NT2/D1 (cell line): ENCODE data around the gene INSL3.

Experiments used
- DNase-seq: peaks from one replicate; pipeline ENCODE4 v3.0.0-alpha.2; 2011; ENCODE audit warnings: low read depth, low spot score
- H3K27me3 ChIP-seq: 2 replicates; pipeline ENCODE4 v1.6.0; 2011; ENCODE audit warnings: mild to moderate bottlenecking; ENCODE audit not compliant: insufficient read length, insufficient read depth
- H3K36me3 ChIP-seq: 2 replicates; pipeline ENCODE4 v1.6.1; 2011; ENCODE audit warnings: mild to moderate bottlenecking, low read length, mixed read lengths; ENCODE audit not compliant: insufficient read depth, insufficient read length
- H3K4me1 ChIP-seq: 2 replicates; pipeline ENCODE4 v1.5.1; 2011; ENCODE audit not compliant: insufficient read depth, insufficient read length
- H3K4me3 ChIP-seq: 2 replicates; pipeline ENCODE4 v1.5.1; 2011; ENCODE audit warnings: low read depth; ENCODE audit not compliant: insufficient read length
- H3K9ac ChIP-seq: 2 replicates; pipeline ENCODE4 v1.6.0; 2011; ENCODE audit warnings: low read depth; ENCODE audit not compliant: insufficient read length
- H3K9me3 ChIP-seq: 2 replicates; pipeline ENCODE4 v1.5.1; 2011; ENCODE audit warnings: mild to moderate bottlenecking, low read length; ENCODE audit not compliant: insufficient read depth
- SUZ12 ChIP-seq: IDR thresholded peaks from 2 replicates; pipeline ENCODE4 v1.6.1; 2011; ENCODE audit not compliant: insufficient read length, insufficient read depth; ENCODE audit errors: extremely low read depth
- YY1 ChIP-seq: IDR thresholded peaks from 2 replicates; pipeline ENCODE4 v1.6.1; 2011; ENCODE audit not compliant: insufficient read length, insufficient read depth
- ZNF274 ChIP-seq: IDR thresholded peaks from 2 replicates; pipeline ENCODE4 v1.6.1; 2011; ENCODE audit warnings: mild to moderate bottlenecking, low read depth, low read length

Gene INSL3

DNA sequence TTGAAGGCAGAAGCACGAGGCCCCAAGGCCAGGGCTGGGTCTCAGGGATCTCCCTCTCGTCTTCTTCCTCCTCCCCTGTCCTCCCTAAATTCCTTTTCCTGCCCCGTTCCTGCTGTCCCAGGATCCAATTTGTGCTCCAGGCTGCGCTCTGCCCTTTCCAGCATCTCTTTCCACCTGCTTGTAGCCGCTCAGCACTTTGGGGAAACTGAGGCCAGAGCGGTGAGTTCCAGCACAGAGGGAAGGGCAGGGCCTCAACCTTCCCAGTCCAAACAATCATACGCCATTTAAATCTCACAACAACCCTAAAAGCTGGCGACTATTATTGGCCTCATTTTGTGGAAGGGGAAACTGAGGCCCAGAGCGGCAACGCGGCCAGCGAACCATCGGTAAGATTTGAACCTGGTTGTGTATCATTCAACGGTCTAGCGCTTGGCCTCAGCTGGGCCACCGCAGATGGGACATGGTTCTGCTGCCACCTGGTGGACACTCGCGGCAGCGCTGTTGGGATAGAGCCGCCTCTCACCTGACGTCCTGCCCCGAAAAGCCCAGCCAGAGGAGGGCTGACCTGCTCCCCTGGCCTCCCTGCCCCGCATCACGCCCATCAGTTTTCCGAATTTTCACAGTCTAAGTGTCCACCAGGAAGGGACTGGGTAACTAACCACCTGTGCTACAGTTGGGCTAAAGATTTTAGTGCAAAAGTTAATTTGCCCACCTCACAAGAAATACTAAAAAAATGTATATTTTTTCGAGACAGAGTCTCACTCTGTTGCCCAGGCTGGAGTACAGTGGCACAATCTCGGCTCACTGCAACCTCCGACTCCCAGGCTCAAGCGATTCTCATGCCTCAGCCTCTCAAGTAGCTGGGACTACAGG is 34.2 kb upstream of the INSL3 start:
- TF ChIP-seq YY1 = no peak
- TF ChIP-seq ZNF274 = no peak
- TF ChIP-seq SUZ12 = no peak
- peaks cover 6% of the 10 kb centered on the region for H3K36me3 ChIP-seq
- peaks cover 2% of the 10 kb centered on the region for H3K4me1 ChIP-seq
- no peak for DNase-seq
- H3K27me3 ChIP-seq = peaks cover 3% of the 10 kb centered on the region
- H3K4me3 ChIP-seq = no peak overlapping the region
- no peaks in the 10 kb centered on the region for H3K9me3 ChIP-seq
- H3K9ac ChIP-seq = no peak overlapping the region

DNA sequence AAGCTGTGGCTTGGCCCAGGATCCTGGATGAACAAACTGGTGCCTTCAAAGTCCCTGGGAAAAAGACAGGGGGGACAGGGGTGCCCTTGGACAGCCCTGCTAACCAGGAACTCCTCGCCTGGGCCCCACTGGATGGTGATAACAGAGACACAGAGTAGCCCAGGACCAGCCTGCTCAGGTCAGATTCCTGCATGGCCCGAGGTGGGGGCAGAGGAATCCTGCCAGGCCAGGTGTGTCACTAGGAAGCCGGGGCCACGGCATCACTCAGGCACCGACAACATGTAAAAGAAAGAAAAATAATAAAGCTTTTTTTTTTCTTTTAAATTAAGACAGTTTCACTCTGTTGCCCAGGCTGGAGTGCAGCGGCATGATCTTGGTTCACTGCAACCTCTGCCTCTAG is 32.7 kb upstream of the INSL3 start:
- no peak overlapping the region for H3K9ac ChIP-seq
- no peak overlapping the region for H3K4me3 ChIP-seq
- no peak for DNase-seq
- TF ChIP-seq SUZ12 = no peak
- no peak for TF ChIP-seq ZNF274
- no peak for TF ChIP-seq YY1
- H3K36me3 ChIP-seq = no peaks in the 10 kb centered on the region
- H3K27me3 ChIP-seq = peaks cover 3% of the 10 kb centered on the region
- H3K9me3 ChIP-seq = no peaks in the 10 kb centered on the region
- H3K4me1 ChIP-seq = peaks cover 4% of the 10 kb centered on the region

DNA sequence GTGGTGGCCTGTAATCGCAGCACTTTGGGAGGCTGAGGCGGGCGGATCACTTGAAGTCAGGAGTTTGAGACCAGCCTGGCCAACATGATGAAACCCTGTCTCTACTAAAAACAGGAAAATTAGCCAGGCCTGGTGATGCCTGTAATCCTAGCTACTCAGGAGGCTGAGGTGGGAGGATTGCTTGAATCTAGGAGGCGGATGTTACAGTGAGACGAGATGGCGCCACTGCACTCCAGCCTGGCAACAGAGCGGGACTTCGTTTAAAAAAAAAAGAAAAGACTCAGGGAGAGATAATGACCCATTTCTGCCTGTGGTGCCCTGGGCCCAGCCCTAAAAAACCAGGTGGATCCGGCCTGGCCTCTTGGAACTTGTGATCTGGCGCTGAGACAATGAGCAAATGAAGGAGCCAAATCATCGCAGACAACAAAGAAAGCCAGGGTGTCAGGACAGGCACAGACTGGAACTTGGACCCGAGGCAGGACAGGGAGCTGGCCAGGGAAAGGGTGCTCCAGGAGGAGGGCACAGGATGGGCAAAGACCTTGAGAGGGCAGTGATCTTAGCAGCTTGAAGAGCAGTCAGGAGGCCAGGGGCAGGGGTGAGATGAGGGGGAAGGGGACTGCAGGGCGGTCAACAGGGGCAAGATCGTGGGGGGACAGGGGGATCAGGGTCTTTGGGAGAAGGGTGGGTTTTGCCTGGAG is 27.4 kb upstream of the INSL3 start:
- H3K27me3 ChIP-seq = no peaks in the 10 kb centered on the region
- no peak for DNase-seq
- peaks cover 11% of the 10 kb centered on the region for H3K4me1 ChIP-seq
- H3K4me3 ChIP-seq = no peak overlapping the region
- TF ChIP-seq YY1 (no peak), ZNF274 (no peak), SUZ12 (no peak)
- no peaks in the 10 kb centered on the region for H3K9me3 ChIP-seq
- no peak overlapping the region for H3K9ac ChIP-seq
- H3K36me3 ChIP-seq = no peaks in the 10 kb centered on the region

DNA sequence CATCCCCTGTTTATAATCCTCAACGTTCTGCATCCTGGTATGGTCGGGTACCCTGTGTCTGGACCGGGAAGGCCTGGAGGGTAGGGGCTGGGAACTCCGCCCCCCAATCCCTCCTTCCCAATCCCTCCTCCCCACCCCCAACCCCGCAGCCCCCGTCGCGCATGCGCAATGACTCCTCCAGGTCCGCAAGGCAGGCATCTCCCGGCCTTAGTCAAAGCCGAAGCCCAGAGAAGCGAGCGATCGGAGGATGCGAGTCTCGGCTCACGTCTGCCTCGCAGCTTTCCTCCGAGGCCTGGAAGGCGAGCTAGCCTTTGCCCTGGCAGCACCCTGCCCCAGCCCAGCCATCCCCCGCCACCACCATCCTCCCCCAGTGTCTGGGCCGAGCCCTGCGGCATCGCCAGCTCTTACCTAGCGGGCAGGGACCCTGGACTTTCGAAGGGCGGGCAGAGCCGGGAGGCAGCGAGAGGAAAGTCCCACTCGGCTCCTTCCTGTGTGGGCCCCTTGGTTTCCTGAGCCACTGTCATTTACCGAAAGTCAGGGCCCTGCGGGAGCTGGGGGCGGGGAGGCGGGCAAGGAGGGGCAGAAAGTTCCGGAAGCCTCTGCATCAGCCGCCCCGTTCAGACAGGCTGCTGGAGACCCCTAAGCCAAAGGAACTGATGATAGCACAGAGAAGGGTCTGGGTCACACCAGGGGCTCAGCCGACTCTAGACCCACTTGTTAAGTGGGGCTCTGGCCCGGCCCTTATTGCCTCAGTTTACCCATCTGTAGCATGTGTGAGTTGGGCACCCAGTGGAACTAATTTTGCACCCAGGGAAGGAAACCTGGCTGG is 26.4 kb upstream of the INSL3 start, which contains the start of gene JAK3:
TSS of gene JAK3 (minus strand) at position 445 of the 829 bp plus-strand sequence. CDS start 3,565 bp downstream, outside the sequence.
- Histone ChIP-seq H3K9ac (peak within 1 kb of the TSS; percentile 75), H3K4me1 (peaks cover 15% of the 10 kb centered on the region), H3K27me3 (peaks cover 3% of the 10 kb centered on the region), H3K4me3 (peak within 1 kb of the TSS; percentile 19), H3K36me3 (no peaks in the 10 kb centered on the region), H3K9me3 (no peaks in the 10 kb centered on the region)
- no peak for TF ChIP-seq SUZ12
- no peak for TF ChIP-seq YY1
- no peak for TF ChIP-seq ZNF274
- DNase-seq = no peak

DNA sequence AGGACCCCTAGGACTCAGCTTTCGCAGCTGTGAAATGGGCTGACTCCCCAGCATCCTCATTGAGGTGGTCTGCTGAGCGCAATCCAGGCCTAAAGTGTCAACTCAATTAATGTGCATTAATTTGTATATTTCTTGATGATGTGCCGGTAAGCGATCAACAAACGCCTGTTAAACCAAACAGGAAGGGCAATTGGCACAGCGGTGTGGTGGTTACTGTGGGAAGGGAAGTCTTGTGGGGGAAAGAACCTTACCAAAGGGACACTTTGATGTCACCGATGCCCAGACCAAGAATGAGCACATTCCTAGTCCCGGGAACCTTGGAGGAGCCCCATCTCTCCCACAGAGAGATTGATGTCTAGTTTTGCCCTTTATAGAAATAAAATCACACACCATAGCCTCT is 24.8 kb upstream of the INSL3 start:
- no peak for TF ChIP-seq YY1
- no peak for TF ChIP-seq ZNF274
- no peak for TF ChIP-seq SUZ12
- DNase-seq = no peak
- Histone ChIP-seq H3K4me1 (peaks cover 22% of the 10 kb centered on the region), H3K9ac (no peak overlapping the region), H3K27me3 (peaks cover 11% of the 10 kb centered on the region), H3K4me3 (no peak overlapping the region), H3K36me3 (no peaks in the 10 kb centered on the region), H3K9me3 (no peaks in the 10 kb centered on the region)

DNA sequence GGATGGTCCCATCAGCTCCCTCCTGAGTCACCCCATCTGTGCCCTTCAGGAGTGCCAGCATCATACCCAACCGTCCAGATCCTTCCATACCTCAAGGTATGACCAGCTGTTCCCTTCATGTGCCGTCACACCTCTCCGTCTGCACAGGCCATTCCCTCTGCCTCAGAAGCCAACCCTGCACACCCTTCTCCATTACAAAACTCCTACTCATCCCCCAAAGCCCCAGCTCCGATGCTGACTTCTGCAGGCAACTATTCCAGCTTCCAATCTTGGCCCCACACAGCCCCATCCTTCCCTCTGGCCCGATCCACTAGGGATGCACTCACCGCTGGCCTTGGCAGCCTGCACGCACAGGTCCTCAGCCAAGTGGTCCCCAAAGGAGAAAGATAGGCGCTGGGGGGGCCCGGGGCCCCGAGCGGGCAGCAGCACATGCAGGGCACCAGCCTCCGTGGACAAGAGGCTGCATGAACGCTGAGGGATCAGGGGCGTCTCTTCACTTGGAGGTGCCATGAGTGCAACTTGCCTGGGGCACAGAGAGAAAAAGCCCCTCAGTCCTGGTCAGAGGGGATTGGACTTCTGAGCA is 22.7 kb upstream of the INSL3 start:
- Histone ChIP-seq H3K4me1 (peaks cover 21% of the 10 kb centered on the region), H3K27me3 (peaks cover 29% of the 10 kb centered on the region), H3K9ac (no peak overlapping the region), H3K4me3 (no peak overlapping the region), H3K9me3 (no peaks in the 10 kb centered on the region), H3K36me3 (no peaks in the 10 kb centered on the region)
- DNase-seq = no peak
- no peak for TF ChIP-seq SUZ12
- no peak for TF ChIP-seq ZNF274
- TF ChIP-seq YY1 = no peak
